Right atrium auricular region (tissue), 2 donors: ENCODE data around the gene ZNF280D. TPM values are rescaled to one million over a fixed set of nuclear protein-coding genes. Genes with fewer than 3 reads are reported as not detected.

Experiments used
- DNase-seq: peaks from one replicate; pipeline ENCODE4 v3.0.0-alpha.2; 2019; ENCODE audit warnings: low spot score
- H3K27ac ChIP-seq, 2 donors: fragments of 200-600 bp; sonication (generic); 1 replicate in 1 of 2; 2 replicates in 1 of 2; pipeline ENCODE4 v1.5.1; 2016 to 2019
- H3K27me3 ChIP-seq, 2 donors: fragments of 200-600 bp; sonication (generic); one replicate each; pipeline versions ENCODE4 v1.5.1 to v1.6.0; 2017 to 2019
- H3K36me3 ChIP-seq: fragments of 200-600 bp; sonication (generic); one replicate; pipeline ENCODE4 v1.5.1; 2016
- H3K4me1 ChIP-seq, 2 donors: fragments of 200-600 bp; sonication (generic); one replicate each; pipeline versions ENCODE4 v1.5.1 to v1.6.0; 2017 to 2019
- H3K4me3 ChIP-seq, 2 donors: fragments of 200-600 bp; sonication (generic); 1 replicate in 1 of 2; 2 replicates in 1 of 2; pipeline ENCODE4 v1.5.1; 2017 to 2019; ENCODE audit warnings: mild to moderate bottlenecking in 1 of 2, moderate library complexity in 1 of 2
- H3K9me3 ChIP-seq, 2 donors: fragments of 200-600 bp; sonication (generic); one replicate each; pipeline ENCODE4 v1.5.1; 2019
- CTCF ChIP-seq, 2 donors: fragments of 200-600 bp; sonication (generic); IDR thresholded peaks; one replicate each; pipeline ENCODE4 v1.5.1; 2019; ENCODE audit warnings: antibody characterized with exemption in 2 of 2
- total RNA-seq, 2 donors: library from RNA; depleted of rRNA; stranded (reverse); fragments of >200 nt; gene quantifications; one replicate each; pipeline ENCODE4 v1.1.0, GENCODE V29; 2016

The ZNF280D gene
- total RNA-seq, 2 donors from 2014 or later, result 18.4 to 20.2 TPM

- Histone ChIP-seq H3K9me3 (peaks cover 0 to 17% of the 10 kb centered on the region in 2 donors), H3K27ac (no peak overlapping the region), H3K27me3 (no peaks in the 10 kb centered on the region), H3K4me3 (no peak overlapping the region), H3K4me1 (no peaks in the 10 kb centered on the region), H3K36me3 (no peaks in the 10 kb centered on the region)
- no peak for DNase-seq
- no peak for TF ChIP-seq CTCF (IDR thresholded peaks at IDR 0.05)
Measured at GRCh38 chr15:56608140-56608778, 125.0 kb downstream of the ZNF280D start.

GRCh38 chr15:56602253-56602652 is 131.1 kb downstream of the ZNF280D start:
- H3K4me3 ChIP-seq, result no peak overlapping the region
- H3K36me3 ChIP-seq, result no peaks in the 10 kb centered on the region
- no peak for TF ChIP-seq CTCF (IDR thresholded peaks at IDR 0.05)
- DNase-seq, result no peak
- no peaks in the 10 kb centered on the region for H3K4me1 ChIP-seq
- no peak overlapping the region for H3K27ac ChIP-seq
- peaks cover 0 to 40% of the 10 kb centered on the region in 2 donors for H3K9me3 ChIP-seq
- no peaks in the 10 kb centered on the region for H3K27me3 ChIP-seq

DNA sequence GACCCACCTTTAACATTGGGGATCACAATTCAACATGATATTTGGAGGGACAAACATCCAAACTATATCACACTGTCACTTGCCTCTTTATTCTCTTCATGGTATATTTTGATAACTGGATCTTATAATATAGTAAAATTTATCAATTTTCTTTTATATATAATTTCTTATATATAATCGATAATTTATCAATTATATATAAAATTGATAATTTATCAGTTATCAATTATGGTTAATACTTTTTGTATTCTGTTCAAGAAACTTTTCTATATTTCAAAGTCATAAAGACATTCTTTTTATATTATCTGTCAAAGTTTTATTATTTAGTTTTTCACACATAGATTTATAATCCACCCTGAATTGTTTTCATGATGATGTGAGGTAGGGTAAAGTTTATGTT is 132.9 kb downstream of the ZNF280D start:
- TF ChIP-seq CTCF (IDR thresholded peaks at IDR 0.05), result no peak
- Histone ChIP-seq H3K27me3 (no peaks in the 10 kb centered on the region), H3K27ac (no peak overlapping the region), H3K4me3 (no peak overlapping the region), H3K4me1 (no peaks in the 10 kb centered on the region), H3K9me3 (peaks cover 0 to 40% of the 10 kb centered on the region in 2 donors), H3K36me3 (no peaks in the 10 kb centered on the region)
- no peak for DNase-seq

GRCh38 chr15:56598991-56599390 is 134.3 kb downstream of the ZNF280D start:
- no peak overlapping the region for H3K27ac ChIP-seq
- no peaks in the 10 kb centered on the region for H3K36me3 ChIP-seq
- no peak for DNase-seq
- H3K4me3 ChIP-seq, result no peak overlapping the region
- peaks cover 0 to 27% of the 10 kb centered on the region in 2 donors for H3K9me3 ChIP-seq
- H3K4me1 ChIP-seq, result no peaks in the 10 kb centered on the region
- no peaks in the 10 kb centered on the region for H3K27me3 ChIP-seq
- no peak for TF ChIP-seq CTCF (IDR thresholded peaks at IDR 0.05)

GRCh38 chr15:56587686-56588085 is 145.6 kb downstream of the ZNF280D start:
- TF ChIP-seq CTCF (IDR thresholded peaks at IDR 0.05), result no peak
- Histone ChIP-seq H3K9me3 (peaks cover 0 to 33% of the 10 kb centered on the region in 2 donors), H3K27me3 (no peaks in the 10 kb centered on the region), H3K27ac (no peak overlapping the region), H3K4me1 (no peaks in the 10 kb centered on the region), H3K36me3 (no peaks in the 10 kb centered on the region), H3K4me3 (no peak overlapping the region)
- DNase-seq, result no peak

- H3K36me3 ChIP-seq, result no peaks in the 10 kb centered on the region
- no peak for TF ChIP-seq CTCF (IDR thresholded peaks at IDR 0.05)
Measured at GRCh38 chr15:56586206-56586605, 147.1 kb downstream of the ZNF280D start.

More at GRCh38 chr15:56586206-56586605, 147.1 kb downstream of the ZNF280D start:
- no peak for DNase-seq
- no peaks in the 10 kb centered on the region for H3K4me1 ChIP-seq
- peaks cover 0 to 33% of the 10 kb centered on the region in 2 donors for H3K9me3 ChIP-seq
- H3K27me3 ChIP-seq, result no peaks in the 10 kb centered on the region
- no peak overlapping the region for H3K4me3 ChIP-seq
- no peak overlapping the region for H3K27ac ChIP-seq
